Progenitor cell of endocrine pancreas (in vitro differentiated cells): Measurements from ENCODE around the gene ATF2. TPM values are rescaled to one million over a fixed set of nuclear protein-coding genes. Genes with fewer than 3 reads are reported as not detected.
A peak's percentile ranks its signal among the peaks of the same experiment; 100 is the strongest.

Source experiments
- DNase-seq: peaks from one replicate; pipeline ENCODE4 v3.0.0; 2021; ENCODE audit warnings: low spot score; ENCODE audit not compliant: unreplicated experiment
- H3K27ac Mint-ChIP-seq: 2 replicates; pipeline ENCODE4 v1.8.0; 2021; ENCODE audit warnings: mild to moderate bottlenecking, moderate library complexity, mixed read lengths
- H3K27me3 Mint-ChIP-seq: 2 replicates; pipeline ENCODE4 v1.8.0; 2021; ENCODE audit warnings: mixed read lengths
- H3K36me3 Mint-ChIP-seq: 2 replicates; pipeline ENCODE4 v1.8.0; 2022; ENCODE audit warnings: mixed read lengths; ENCODE audit not compliant: insufficient read depth
- H3K4me1 Mint-ChIP-seq: 2 replicates; pipeline ENCODE4 v1.8.0; 2021; ENCODE audit warnings: low read depth, mixed read lengths
- H3K4me3 Mint-ChIP-seq: 2 replicates; pipeline ENCODE4 v1.8.0; 2021; ENCODE audit warnings: low read depth, mild to moderate bottlenecking, moderate library complexity, mixed read lengths
- H3K9me3 Mint-ChIP-seq: 2 replicates; pipeline ENCODE4 v1.8.0; 2021; ENCODE audit warnings: low read depth, mixed read lengths
- CTCF ChIP-seq: fragments of 200-600 bp; sonication (generic); IDR thresholded peaks from one replicate; pipeline ENCODE4 v1.5.0; 2021; ENCODE audit warnings: antibody characterized with exemption, mild to moderate bottlenecking; ENCODE audit not compliant: unreplicated experiment
- total RNA-seq: library from RNA; stranded (reverse); gene quantifications from 2 replicates; pipeline ENCODE4 v1.2.1, GENCODE V29; 2021

The ATF2 gene
- total RNA-seq, 1 donor from 2014 or later = 58.9 TPM

DNA sequence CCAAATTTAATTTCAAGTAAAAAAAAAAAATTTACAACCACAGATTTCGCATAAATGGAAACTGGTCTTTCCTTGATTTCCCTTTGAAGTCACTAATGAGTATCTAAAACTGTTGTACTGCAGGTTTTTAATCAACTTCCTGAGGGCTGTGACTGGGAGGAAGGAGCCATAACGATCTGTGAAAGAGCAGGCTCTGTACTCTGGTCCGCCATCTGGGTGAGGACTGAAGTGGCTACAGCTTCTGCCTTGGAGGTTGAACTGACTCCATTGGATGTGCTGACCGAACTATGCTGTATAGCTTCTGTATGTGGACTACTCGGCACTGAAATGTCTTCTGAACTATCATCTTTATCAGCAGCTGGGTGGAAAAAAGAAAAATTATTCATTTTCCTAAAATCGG is 93.5 kb downstream of the ATF2 start:
- H3K9me3 Mint-ChIP-seq = no peaks in the 10 kb centered on the region
- DNase-seq = no peak
- no peak overlapping the region for H3K4me3 Mint-ChIP-seq
- peaks cover 2% of the 10 kb centered on the region for H3K4me1 Mint-ChIP-seq
- no peak for TF ChIP-seq CTCF
- H3K27ac Mint-ChIP-seq = no peak overlapping the region
- H3K27me3 Mint-ChIP-seq = no peaks in the 10 kb centered on the region
- peaks cover 31% of the 10 kb centered on the region for H3K36me3 Mint-ChIP-seq

DNA sequence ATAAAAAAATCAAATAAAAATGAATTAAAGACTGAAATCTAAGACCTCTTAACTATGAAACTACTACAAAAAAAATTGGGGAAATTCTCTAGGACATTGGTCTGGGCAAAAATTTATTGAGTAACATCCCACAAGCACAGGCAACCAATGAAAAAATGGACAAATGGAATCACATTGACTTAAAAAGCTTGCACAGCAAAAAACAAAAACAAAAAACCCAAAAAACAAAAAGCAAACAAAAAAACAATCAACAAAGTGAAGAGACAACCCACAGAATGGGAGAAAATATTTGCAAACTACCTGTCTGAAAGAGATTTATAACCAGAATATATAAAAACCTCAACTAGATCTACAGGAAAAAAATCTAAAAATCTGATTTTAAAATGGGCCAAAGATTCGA is 99.5 kb downstream of the ATF2 start:
- no peak for TF ChIP-seq CTCF
- H3K4me3 Mint-ChIP-seq = no peak overlapping the region

GRCh38 chr2:175066411-175066810 is 101.6 kb downstream of the ATF2 start:
- Mint-ChIP-seq H3K27ac (no peak overlapping the region), H3K4me1 (peaks cover 4% of the 10 kb centered on the region), H3K4me3 (no peak overlapping the region), H3K36me3 (peaks cover 23% of the 10 kb centered on the region), H3K9me3 (peaks cover 4% of the 10 kb centered on the region), H3K27me3 (no peaks in the 10 kb centered on the region)
- no peak for DNase-seq
- no peak for TF ChIP-seq CTCF

More for the DNA sequence above, 99.5 kb downstream of the ATF2 start:
- no peak for DNase-seq
- H3K9me3 Mint-ChIP-seq = peaks cover 4% of the 10 kb centered on the region
- no peak overlapping the region for H3K27ac Mint-ChIP-seq
- peaks cover 2% of the 10 kb centered on the region for H3K4me1 Mint-ChIP-seq
- peaks cover 29% of the 10 kb centered on the region for H3K36me3 Mint-ChIP-seq
- no peaks in the 10 kb centered on the region for H3K27me3 Mint-ChIP-seq

DNA sequence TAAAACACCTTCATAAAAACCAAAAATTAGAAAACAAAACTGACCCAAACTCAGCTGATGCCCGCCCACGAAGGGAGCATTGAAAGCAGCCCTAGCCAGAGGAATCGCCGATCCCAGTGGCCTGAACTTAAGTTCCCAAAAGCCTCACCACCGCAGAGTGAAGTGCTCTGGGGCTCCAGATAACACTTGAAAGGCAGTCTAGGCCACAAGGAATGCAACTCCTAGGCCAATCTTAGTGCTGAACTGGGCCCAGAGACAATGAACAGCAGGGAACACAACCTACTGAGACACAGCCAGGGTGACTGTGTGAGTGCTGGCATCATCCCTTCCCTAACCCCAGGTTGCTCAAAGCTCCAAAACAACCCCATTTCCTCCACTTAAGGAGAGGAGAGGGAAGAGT is 103.2 kb downstream of the ATF2 start:
- H3K36me3 Mint-ChIP-seq = peaks cover 20% of the 10 kb centered on the region
- H3K9me3 Mint-ChIP-seq = peaks cover 4% of the 10 kb centered on the region
- no peak for DNase-seq
- H3K4me1 Mint-ChIP-seq = peaks cover 2% of the 10 kb centered on the region
- TF ChIP-seq CTCF = no peak
- no peaks in the 10 kb centered on the region for H3K27me3 Mint-ChIP-seq
- H3K4me3 Mint-ChIP-seq = no peak overlapping the region
- H3K27ac Mint-ChIP-seq = peak overlapping the region; percentile 75

DNA sequence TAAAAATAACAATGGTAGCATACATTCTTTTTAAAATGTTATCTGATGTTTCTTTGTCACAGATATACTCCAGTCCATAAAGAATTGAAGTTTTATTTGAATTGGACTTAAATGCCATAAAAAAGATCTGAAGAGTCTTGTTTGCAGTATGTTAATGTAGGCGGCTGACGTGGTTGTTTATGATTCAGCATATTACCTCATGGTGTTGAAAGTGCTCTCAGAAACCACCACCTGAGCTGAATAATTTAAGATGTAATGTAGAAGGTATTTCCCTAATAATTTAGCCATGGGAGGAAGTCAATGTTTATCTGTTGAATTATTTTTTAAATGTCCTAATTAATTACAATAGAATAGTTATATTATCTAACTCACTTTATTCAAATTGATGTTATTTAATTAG is 104.3 kb downstream of the ATF2 start:
- no peaks in the 10 kb centered on the region for H3K27me3 Mint-ChIP-seq
- DNase-seq = no peak
- peaks cover 14% of the 10 kb centered on the region for H3K36me3 Mint-ChIP-seq
- no peak for TF ChIP-seq CTCF
- no peak overlapping the region for H3K4me3 Mint-ChIP-seq
- peak overlapping the region; percentile 98 for H3K27ac Mint-ChIP-seq
- H3K4me1 Mint-ChIP-seq = peaks cover 2% of the 10 kb centered on the region
- H3K9me3 Mint-ChIP-seq = peaks cover 4% of the 10 kb centered on the region
